HG02588 (cell line): ENCODE measurements around the gene ENC1.
A peak's percentile ranks its signal among the peaks of the same experiment; 100 is the strongest.
"Not testable (repeated sequence)": the region's sequence is repeated elsewhere in the genome, so short reads cannot be mapped to it uniquely, and the experiment has no call there.

Experiments used
- ATAC-seq: cut with Tn5 transposase; IDR thresholded peaks from one replicate; pipeline ENCODE4 v1.9.1; 2021; ENCODE audit warnings: mild to moderate bottlenecking, moderate library complexity; ENCODE audit not compliant: unreplicated experiment

The ENC1 gene, protein sequence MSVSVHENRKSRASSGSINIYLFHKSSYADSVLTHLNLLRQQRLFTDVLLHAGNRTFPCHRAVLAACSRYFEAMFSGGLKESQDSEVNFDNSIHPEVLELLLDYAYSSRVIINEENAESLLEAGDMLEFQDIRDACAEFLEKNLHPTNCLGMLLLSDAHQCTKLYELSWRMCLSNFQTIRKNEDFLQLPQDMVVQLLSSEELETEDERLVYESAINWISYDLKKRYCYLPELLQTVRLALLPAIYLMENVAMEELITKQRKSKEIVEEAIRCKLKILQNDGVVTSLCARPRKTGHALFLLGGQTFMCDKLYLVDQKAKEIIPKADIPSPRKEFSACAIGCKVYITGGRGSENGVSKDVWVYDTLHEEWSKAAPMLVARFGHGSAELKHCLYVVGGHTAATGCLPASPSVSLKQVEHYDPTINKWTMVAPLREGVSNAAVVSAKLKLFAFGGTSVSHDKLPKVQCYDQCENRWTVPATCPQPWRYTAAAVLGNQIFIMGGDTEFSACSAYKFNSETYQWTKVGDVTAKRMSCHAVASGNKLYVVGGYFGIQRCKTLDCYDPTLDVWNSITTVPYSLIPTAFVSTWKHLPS

GRCh38 chr5:74640450-74640953 is at the start of gene ENC1:
Gene ENC1 (minus strand): TSS chr5:74640728. CDS start chr5:74636485, 4,243 bp downstream.
- ATAC-seq = peak; percentile 76

- ATAC-seq = no peak
These were observed 46.6 kb upstream of the ENC1 start for GRCh38 chr5:74686962-74687751.

GRCh38 chr5:74685979-74686631 is 45.6 kb upstream of the ENC1 start:
- ATAC-seq = peak; percentile 39

- peak; percentile 77 for ATAC-seq
These were observed 44.6 kb upstream of the ENC1 start, which contains the start of gene HEXB for GRCh38 chr5:74684900-74685851. Gene HEXB (plus strand): TSS chr5:74685233. CDS start chr5:74685261, 28 bp downstream.

- no peak for ATAC-seq
These were observed 39.4 kb upstream of the ENC1 start for GRCh38 chr5:74679966-74680365.

DNA sequence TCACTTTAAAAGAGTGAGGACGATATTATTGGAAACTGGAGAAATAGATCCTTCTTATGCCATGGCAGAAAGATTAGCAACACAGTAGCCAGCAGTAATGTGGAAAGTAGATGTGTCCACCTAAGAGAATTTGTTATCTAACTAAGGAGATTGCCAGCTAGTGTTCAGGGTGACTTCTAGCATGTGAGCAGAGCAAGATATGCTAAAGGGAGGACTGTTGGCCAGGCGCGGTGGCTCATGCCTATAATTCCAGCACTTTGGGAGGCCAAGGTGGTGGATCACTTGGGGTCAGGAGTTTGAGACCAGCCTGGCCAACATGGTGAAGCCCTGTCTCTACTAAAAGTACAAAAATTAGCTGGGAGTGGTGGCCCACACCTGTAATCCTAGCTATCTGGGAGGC is 38.8 kb upstream of the ENC1 start:
- not testable (repeated sequence) for ATAC-seq

- ATAC-seq = not testable (repeated sequence)
These were observed 37.6 kb upstream of the ENC1 start for GRCh38 chr5:74678123-74678522.

DNA sequence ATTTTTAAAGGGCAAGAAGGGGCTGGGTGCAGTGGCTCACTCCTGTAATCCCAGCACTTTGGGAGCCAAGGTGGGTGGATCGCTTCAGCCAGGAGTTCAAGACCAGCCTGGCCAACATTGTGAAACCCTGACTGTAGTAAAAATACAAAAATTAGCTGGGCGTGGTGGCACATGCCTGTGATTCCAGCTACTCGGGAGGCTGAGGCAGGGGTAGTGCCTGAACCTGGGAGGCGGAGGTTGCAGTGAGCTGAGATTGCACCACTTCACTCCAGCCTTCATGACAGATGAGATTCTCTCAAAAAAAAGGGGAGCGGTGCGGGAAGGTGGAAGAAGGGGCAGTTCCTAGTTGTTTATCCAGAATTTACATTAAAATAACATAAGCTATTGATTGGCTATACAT is 35.9 kb upstream of the ENC1 start:
- not testable (repeated sequence) for ATAC-seq

DNA sequence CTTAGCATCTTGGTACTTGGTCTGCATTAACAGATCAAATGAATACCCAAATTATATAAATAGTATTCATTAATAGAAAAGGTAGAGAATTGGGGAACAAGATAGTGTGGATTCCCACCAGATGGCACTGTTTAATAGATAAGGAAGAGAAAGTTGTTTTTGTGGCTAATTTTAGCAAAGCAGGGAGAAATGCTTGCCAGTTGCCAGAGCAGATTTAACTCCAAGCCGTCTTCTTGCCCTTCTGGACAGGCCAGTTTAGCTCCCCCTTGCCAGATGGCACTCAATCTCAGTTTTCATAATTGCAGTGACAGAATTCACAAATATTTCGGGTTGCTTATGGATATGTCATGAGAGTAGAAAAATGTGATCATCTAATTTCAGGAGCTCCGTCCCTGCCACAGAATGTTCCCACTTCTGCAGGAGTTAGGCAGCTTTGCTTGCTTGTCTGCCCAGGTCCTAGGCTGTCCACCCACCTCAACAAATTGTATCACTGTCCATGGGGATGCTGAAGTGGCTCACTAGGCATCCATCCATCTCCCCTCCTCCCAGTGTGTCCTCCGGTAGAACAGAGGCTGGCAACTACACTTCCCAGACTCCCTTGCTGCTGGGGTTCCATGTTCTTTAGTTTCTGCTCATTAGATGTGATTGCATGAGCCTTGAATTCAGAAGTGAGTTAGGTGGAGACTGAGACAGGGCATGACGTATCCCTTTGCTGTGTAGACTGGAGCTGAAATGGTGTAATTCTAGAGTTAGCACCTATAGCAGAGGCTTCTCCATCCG is 32.7 kb upstream of the ENC1 start:
- ATAC-seq = no peak

- ATAC-seq = no peak
These were observed 31.8 kb upstream of the ENC1 start for GRCh38 chr5:74672215-74672877.

DNA sequence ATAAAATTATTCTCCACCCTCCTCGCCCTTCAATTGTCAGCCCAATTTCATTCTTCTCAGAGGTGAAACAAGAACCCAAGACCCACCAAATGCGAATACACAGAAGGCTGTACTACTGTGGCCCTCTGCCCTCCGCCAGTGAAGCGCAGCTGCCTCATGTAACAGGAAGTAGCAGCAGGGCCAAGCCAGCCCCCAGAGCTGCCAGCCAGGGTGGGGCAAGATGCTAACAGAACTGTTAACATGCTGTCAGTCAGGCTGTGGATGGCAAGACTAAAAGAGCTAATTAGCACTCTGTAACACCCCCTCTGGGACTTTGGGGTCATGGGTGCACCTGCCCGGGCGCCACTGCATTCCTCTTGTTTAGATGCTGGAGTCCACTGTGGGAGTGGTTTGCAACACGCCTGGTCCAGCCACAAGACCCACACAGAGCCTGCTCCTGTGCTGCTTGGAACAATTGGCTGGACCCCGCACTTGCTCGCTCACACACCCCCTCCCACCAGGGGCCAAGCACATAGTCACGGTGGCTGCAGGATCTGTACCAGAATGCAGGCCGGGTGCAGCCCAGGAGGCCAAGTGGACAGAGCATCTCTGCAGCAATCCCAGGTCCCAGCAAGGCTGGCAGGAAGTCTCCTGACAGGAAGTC is 30.0 kb upstream of the ENC1 start:
- ATAC-seq = no peak

GRCh38 chr5:74669821-74670220 is 29.3 kb upstream of the ENC1 start:
- ATAC-seq = no peak

DNA sequence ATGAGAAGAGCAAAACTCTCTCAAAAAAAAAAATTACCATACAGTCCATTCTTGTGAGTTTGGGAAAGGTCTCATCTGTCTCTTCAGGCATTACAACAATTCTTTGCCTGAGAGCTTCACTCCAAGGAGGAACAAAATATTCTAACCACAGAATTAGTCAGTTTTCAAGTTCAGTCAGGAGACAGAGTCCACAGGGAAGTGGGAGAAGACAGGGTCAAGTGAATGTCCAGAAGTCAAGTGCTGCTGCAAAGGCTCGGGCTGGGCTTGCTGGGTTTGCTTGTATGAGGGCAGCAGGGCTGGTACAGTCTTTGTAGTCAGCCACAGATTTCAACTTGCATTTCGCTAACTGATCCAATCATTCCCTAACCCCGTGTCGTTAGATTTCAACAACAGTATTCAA is 26.9 kb upstream of the ENC1 start:
- ATAC-seq = no peak

DNA sequence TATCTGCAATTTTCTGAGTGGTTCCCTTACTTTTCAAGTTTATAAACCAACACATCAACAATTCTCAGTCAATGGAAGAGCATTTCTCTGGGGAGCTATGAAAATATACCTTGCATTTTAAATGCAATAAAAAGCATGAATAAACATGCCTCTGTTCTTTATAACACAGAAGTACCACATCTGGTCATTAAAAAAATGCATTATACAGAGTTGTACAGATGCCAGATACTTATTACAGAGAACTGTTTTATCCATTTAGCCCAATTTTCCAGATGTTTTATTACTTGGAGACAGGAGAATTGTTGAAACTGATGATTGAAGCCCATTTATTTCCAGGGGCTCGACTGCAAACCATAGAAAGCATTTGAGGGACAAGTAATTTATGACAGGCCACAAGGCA is 25.3 kb upstream of the ENC1 start:
- ATAC-seq = no peak

DNA sequence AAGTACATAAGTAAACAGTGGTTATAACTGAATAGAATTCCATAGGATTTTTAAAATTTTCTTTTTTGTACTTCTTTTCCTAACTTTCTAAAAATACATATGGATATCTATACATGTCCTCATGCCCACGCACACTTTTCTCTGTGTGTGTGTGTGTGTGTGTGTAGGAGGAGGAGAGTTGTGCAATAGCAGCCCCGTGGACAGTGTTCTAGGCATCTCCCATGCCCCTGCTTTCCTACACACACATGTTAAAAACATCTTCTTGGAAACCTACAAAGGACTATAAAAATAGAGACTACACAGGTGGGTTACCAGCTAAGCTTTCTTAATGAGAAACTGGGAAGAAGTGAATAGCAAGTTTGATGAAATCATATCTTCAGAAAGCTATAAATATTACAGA is 24.7 kb upstream of the ENC1 start:
- no peak for ATAC-seq

DNA sequence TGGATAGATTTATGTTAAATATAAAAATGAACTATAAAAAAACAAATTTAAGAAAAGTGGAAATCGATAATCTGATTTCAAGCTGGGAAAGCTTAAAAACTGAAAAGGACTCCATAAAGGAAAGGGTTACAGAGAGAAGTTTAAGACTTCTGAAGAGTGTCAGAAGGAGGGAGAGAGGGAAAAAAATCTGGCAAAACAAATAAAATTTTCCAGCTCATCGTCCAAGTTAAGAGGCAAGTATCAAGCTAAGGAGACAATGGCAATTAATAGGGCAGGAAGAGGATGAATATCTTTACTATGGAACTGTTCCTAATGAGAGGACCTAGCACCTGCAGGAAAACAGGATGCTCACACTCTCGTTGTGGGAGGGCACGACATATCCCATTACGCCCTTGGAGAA is 24.0 kb upstream of the ENC1 start:
- ATAC-seq = no peak

- no peak for ATAC-seq
These were observed 20.3 kb upstream of the ENC1 start for GRCh38 chr5:74660873-74661272.

DNA sequence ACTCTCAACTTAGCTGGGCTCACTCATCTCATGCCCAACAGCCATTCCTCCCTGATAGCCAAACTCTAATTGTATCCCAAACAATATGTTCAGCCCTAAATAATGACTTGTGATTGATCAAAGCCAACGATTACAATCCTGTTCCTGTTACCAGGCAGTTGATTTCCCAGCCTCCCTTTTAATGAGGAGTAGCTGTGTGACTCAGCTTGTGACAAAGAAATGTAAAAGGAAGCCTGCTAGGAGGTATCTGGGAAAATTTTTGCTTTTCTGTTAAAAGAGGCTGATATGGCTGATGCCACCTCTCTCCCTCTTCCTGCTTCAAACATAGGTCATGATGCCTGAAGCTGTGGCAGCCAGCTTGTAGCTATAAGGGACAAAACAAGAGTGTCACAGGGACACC is 19.6 kb upstream of the ENC1 start:
- ATAC-seq = no peak
